Astrocyte of the hippocampus (primary cell): ENCODE results near the gene OR2M2.

Source experiments
- DNase-seq: peaks from one replicate; pipeline ENCODE4 v3.0.0; 2011; ENCODE audit warnings: low read depth, low spot score

The OR2M2 gene

GRCh38 chr1:248174521-248174920 lies at the start of gene OR2M2:
Gene OR2M2, plus strand, starts transcription at chr1:248174821. Its CDS starts 5,165 bp downstream, at chr1:248179986.
- no peak for DNase-seq

- no peak for DNase-seq
These were observed 47.0 kb upstream of the OR2M2 start for GRCh38 chr1:248127653-248128052.

GRCh38 chr1:248136811-248137210 lies 37.8 kb upstream of the OR2M2 start:
- no peak for DNase-seq

GRCh38 chr1:248140846-248141245 lies 33.8 kb upstream of the OR2M2 start:
- DNase-seq: no peak

GRCh38 chr1:248143311-248143710 lies 31.3 kb upstream of the OR2M2 start:
- DNase-seq: no peak

GRCh38 chr1:248144513-248145198 lies 30.0 kb upstream of the OR2M2 start, which contains the start of gene OR2M5:
Gene OR2M5, plus strand, starts transcription at chr1:248145148. Its CDS starts 0 bp downstream, at chr1:248145148.
- no peak for DNase-seq

- no peak for DNase-seq
These were observed 22.4 kb upstream of the OR2M2 start for GRCh38 chr1:248152056-248152827.

GRCh38 chr1:248155927-248156326 lies 18.7 kb upstream of the OR2M2 start:
- no peak for DNase-seq

- no peak for DNase-seq
These were observed 15.9 kb upstream of the OR2M2 start for GRCh38 chr1:248158758-248159157.

GRCh38 chr1:248164031-248164430 lies 10.6 kb upstream of the OR2M2 start:
- no peak for DNase-seq

GRCh38 chr1:248165186-248165585 lies 9.4 kb upstream of the OR2M2 start:
- DNase-seq: no peak

GRCh38 chr1:248183996-248184395 lies 9.4 kb downstream of the OR2M2 start:
- no peak for DNase-seq

GRCh38 chr1:248187363-248187762 lies 12.7 kb downstream of the OR2M2 start:
- no peak for DNase-seq

GRCh38 chr1:248189026-248189425 lies 14.4 kb downstream of the OR2M2 start:
- no peak for DNase-seq

- no peak for DNase-seq
These were observed 19.5 kb downstream of the OR2M2 start for GRCh38 chr1:248194117-248194516.

- no peak for DNase-seq
These were observed 22.3 kb downstream of the OR2M2 start, which contains the start of gene OR2M3 for GRCh38 chr1:248196965-248197364. Gene OR2M3, plus strand, starts transcription at chr1:248197265. Its CDS starts 5,803 bp downstream, at chr1:248203068.

- DNase-seq: no peak
These were observed 41.3 kb downstream of the OR2M2 start for GRCh38 chr1:248215880-248216279.

- no peak for DNase-seq
These were observed 50.9 kb downstream of the OR2M2 start for GRCh38 chr1:248225537-248225936.

GRCh38 chr1:248229360-248229908 lies 54.8 kb downstream of the OR2M2 start:
- no peak for DNase-seq
